ENCODE data around the gene PPM1M.
A peak's percentile ranks its signal among the peaks of the same experiment; 100 is the strongest.

DNA sequence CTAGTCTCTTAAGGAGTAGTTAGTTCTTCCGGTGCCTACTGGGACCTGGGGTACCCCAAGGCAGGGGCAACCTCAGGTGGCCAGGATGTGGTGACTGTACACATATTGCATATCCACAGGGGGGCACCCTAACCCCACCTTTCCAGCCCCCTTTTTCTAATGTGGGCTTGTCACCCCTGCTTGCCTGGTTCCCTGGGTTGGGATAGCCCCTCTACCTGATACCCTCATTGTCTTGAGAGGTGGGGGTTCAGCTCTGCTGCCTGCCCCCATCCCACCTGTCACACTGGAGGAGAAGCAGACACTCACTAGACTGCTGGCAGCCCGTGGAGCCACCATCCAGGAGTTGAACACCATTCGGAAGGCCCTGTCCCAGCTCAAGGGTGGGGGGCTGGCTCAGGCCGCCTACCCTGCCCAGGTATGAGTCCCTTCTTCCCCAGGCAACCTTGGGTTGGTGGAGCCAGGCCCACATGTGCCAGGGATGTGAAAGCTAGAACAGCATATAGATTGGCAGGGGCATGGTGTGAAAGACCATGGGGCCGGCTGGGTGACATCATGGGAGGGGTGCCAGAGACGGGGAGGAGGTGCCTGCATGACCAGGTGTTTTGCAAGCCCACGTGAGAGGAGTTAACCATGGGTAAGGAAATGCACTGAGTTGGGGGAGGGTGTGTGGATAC lies 46.1 kb downstream of the PPM1M start:
- no peak for TF ChIP-seq EZH2phosphoT487 (IDR thresholded peaks at IDR 0.05)
- TF ChIP-seq, protein P1, sequence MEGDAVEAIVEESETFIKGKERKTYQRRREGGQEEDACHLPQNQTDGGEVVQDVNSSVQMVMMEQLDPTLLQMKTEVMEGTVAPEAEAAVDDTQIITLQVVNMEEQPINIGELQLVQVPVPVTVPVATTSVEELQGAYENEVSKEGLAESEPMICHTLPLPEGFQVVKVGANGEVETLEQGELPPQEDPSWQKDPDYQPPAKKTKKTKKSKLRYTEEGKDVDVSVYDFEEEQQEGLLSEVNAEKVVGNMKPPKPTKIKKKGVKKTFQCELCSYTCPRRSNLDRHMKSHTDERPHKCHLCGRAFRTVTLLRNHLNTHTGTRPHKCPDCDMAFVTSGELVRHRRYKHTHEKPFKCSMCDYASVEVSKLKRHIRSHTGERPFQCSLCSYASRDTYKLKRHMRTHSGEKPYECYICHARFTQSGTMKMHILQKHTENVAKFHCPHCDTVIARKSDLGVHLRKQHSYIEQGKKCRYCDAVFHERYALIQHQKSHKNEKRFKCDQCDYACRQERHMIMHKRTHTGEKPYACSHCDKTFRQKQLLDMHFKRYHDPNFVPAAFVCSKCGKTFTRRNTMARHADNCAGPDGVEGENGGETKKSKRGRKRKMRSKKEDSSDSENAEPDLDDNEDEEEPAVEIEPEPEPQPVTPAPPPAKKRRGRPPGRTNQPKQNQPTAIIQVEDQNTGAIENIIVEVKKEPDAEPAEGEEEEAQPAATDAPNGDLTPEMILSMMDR (IDR thresholded peaks at IDR 0.05) = peak; percentile 70

Measured in neural progenitor cell (in vitro differentiated cells).